CD14-positive monocyte (primary cell): ENCODE results near the gene GIGYF1. TPM values are rescaled to one million over a fixed set of nuclear protein-coding genes. Genes with fewer than 3 reads are reported as not detected.

Experiments used
- DNase-seq, 3 donors: peaks; one replicate each; pipeline ENCODE4 v3.0.0-alpha.2; 2011 to 2022
- H2AFZ ChIP-seq: 2 replicates; pipeline ENCODE4 v1.6.0; 2012; ENCODE audit warnings: mild to moderate bottlenecking, low read depth, low read length, inconsistent platforms; ENCODE audit not compliant: insufficient read depth, poor library complexity, severe bottlenecking
- H3K27ac ChIP-seq, 2 donors: 1 replicate in 1 of 2; 2 replicates in 1 of 2; pipeline ENCODE4 v1.5.1; 2012 to 2013; ENCODE audit warnings: low read length in 2 of 2, control low read depth in 1 of 2, inconsistent platforms in 1 of 2, low read depth in 1 of 2, mild to moderate bottlenecking in 1 of 2
- H3K27me3 ChIP-seq, 2 donors: one replicate each; pipeline versions ENCODE4 v1.6.0 to v1.6.1; 2011 to 2013; ENCODE audit warnings: low read length in 2 of 2; ENCODE audit not compliant: control insufficient read depth in 2 of 2, insufficient read depth in 2 of 2
- H3K36me3 ChIP-seq, 2 donors: replicated peaks in 1 of 2; 1 replicate in 1 of 2; 2 replicates in 1 of 2; pipeline versions ENCODE4 v1.5.1 to v1.6.1; 2012 to 2013; ENCODE audit warnings: low read length in 2 of 2, control low read depth in 1 of 2, inconsistent platforms in 1 of 2, mild to moderate bottlenecking in 1 of 2; ENCODE audit not compliant: insufficient read depth in 2 of 2, control insufficient read depth in 1 of 2
- H3K4me1 ChIP-seq, 2 donors: 1 replicate in 1 of 2; 2 replicates in 1 of 2; pipeline versions ENCODE4 v1.5.1 to v1.6.1; 2012 to 2013; ENCODE audit warnings: low read length in 2 of 2, control low read depth in 1 of 2, inconsistent platforms in 1 of 2, mild to moderate bottlenecking in 1 of 2, moderate library complexity in 1 of 2; ENCODE audit not compliant: insufficient read depth in 2 of 2, control insufficient read depth in 1 of 2
- H3K4me2 ChIP-seq: replicated peaks from 2 replicates; pipeline ENCODE3; 2012; ENCODE audit warnings: low read length, moderate library complexity, mild to moderate bottlenecking; ENCODE audit not compliant: poor library complexity, severe bottlenecking; ENCODE audit errors: extremely low read depth
- H3K4me3 ChIP-seq, 3 experiments: fragments of 200-600 bp in 1 of 3; sonication (generic) in 1 of 3; replicated peaks in 1 of 3; 1 replicate in 2 of 3; 2 replicates in 1 of 3; pipeline ENCODE4 v1.5.1; 2011 to 2013; ENCODE audit warnings: low read length in 3 of 3, mild to moderate bottlenecking in 3 of 3, control low read depth in 2 of 3, low read depth in 2 of 3, inconsistent platforms in 1 of 3, moderate library complexity in 1 of 3
- H3K79me2 ChIP-seq: 2 replicates; pipeline ENCODE4 v1.6.0; 2012; ENCODE audit warnings: mild to moderate bottlenecking, control low read depth, inconsistent platforms, low read length, moderate library complexity; ENCODE audit not compliant: insufficient read depth
- H3K9ac ChIP-seq: 2 replicates; pipeline ENCODE4 v1.6.0; 2017; ENCODE audit warnings: low read length, mild to moderate bottlenecking; ENCODE audit not compliant: insufficient read depth, poor library complexity, severe bottlenecking
- H3K9me3 ChIP-seq, 2 donors: replicated peaks in 1 of 2; 1 replicate in 1 of 2; 2 replicates in 1 of 2; pipeline versions ENCODE4 v1.5.1 to v1.6.1; 2012 to 2013; ENCODE audit warnings: low read length in 2 of 2, control low read depth in 1 of 2; ENCODE audit not compliant: control insufficient read depth in 1 of 2, insufficient read depth in 1 of 2
- H4K20me1 ChIP-seq: 2 replicates; pipeline ENCODE4 v1.6.0; 2012; ENCODE audit warnings: mild to moderate bottlenecking, low read length, control low read depth, moderate library complexity; ENCODE audit not compliant: insufficient read depth
- H3K27ac Mint-ChIP-seq, 7 donors: one replicate each; pipeline ENCODE4 v1.8.0; 2020; ENCODE audit warnings: mild to moderate bottlenecking in 7 of 7, mixed read lengths in 7 of 7, moderate library complexity in 6 of 7, inconsistent platforms in 2 of 7
- H3K27me3 Mint-ChIP-seq, 3 donors: one replicate each; pipeline ENCODE4 v1.8.0; 2021 to 2022; ENCODE audit warnings: low read depth in 3 of 3, mild to moderate bottlenecking in 3 of 3, mixed read lengths in 3 of 3, moderate library complexity in 3 of 3, inconsistent platforms in 1 of 3
- H3K36me3 Mint-ChIP-seq, 2 donors: one replicate each; pipeline ENCODE4 v1.8.0; 2020; ENCODE audit warnings: mixed read lengths in 2 of 2, inconsistent platforms in 1 of 2, mild to moderate bottlenecking in 1 of 2
- H3K4me1 Mint-ChIP-seq: one replicate; pipeline ENCODE4 v1.8.0; 2020; ENCODE audit warnings: mild to moderate bottlenecking, mixed read lengths
- H3K4me3 Mint-ChIP-seq, 2 donors: one replicate each; pipeline ENCODE4 v1.8.0; 2020; ENCODE audit warnings: mild to moderate bottlenecking in 2 of 2, mixed read lengths in 2 of 2, moderate library complexity in 1 of 2
- H3K9me3 Mint-ChIP-seq, 7 donors: one replicate each; pipeline ENCODE4 v1.8.0; 2020 to 2022; ENCODE audit warnings: mixed read lengths in 7 of 7, mild to moderate bottlenecking in 6 of 7, moderate library complexity in 6 of 7, inconsistent platforms in 2 of 7
- CTCF ChIP-seq: fragments of 200-600 bp; IDR thresholded peaks from one replicate; pipeline ENCODE4 v1.8.0; 2022; ENCODE audit warnings: antibody characterized with exemption, mild to moderate bottlenecking
- WGBS: methylation state at CpG from one replicate; pipeline ENCODE4 v1.1.5; 2013; ENCODE audit warnings: missing lambda C conversion rate; ENCODE audit not compliant: insufficient coverage; 5-methylcytosine and 5-hydroxymethylcytosine counted together
- intact Hi-C, 2 donors: fragments of 100-400 bp; cut with micrococcal nuclease; formaldehyde crosslinking; loops; one replicate each; pipeline versions ENCODE4 v1.15.0 to v1.15.1; 2023
- polyA plus RNA-seq, 3 donors: library from polyadenylated mRNA; depleted of rRNA in 1 of 3; unstranded in 2 of 3; stranded (reverse) in 1 of 3; fragments of 300-500 nt in 2 of 3; fragments of >200 nt in 1 of 3; fragmentation: Illumina TruSeq in 2 of 3; gene quantifications; 1 replicate in 2 of 3; 2 replicates in 1 of 3; pipeline ENCODE4 v1.2.3, GENCODE V29; 2012 to 2021

GIGYF1 gene
- polyA plus RNA-seq, 3 donors, result 0.30 to 30.6 (median 0.34) TPM

DNA sequence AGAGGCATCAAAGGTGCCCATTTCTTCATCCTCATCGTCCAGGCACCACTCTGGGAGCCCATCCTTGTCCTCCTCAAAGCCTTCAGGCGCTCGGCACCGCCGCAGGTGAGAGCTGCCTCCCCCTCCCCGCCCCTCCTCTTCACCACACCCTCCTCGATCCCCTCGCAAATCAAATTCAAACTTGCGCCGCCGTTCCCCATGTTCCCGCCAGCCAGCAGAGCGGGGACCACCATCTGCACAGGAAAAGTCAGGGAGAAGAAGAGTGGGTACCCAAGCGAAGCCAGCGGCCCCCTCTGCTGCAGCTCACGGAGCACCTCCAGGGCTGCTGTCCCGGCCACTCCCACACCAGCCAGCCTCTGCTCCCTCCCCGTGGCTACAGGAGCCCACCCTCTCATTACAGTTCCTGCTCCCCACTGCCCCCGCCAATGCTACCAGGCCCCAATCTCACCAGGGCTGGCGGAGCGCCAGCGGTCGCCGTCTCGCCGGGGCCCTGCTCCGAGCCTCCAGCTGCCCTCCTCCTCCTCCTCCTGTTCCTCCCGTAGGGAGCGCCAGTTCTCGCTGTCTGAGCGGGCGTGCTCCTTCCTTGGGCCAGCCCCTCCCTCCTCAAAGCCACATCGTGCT lies 7.7 kb downstream of the GIGYF1 start:
- Histone ChIP-seq H3K79me2 (peaks cover 37% of the 10 kb centered on the region), H4K20me1 (peaks cover 100% of the 10 kb centered on the region), H3K4me2 (no peak overlapping the region), H3K4me1 (peaks cover 1 to 5% of the 10 kb centered on the region in 2 donors), H2AFZ (no peak overlapping the region), H3K4me3 (no peak overlapping the region), H3K36me3 (peaks cover 74 to 89% of the 10 kb centered on the region in 2 donors), H3K9ac (no peak overlapping the region), H3K27ac (no peak overlapping the region), H3K9me3 (no peaks in the 10 kb centered on the region), H3K27me3 (no peaks in the 10 kb centered on the region)
- no peak for TF ChIP-seq CTCF
- Mint-ChIP-seq H3K4me1 (peaks cover 3% of the 10 kb centered on the region), H3K36me3 (peaks cover 44 to 76% of the 10 kb centered on the region in 2 donors), H3K9me3 (peaks cover 0 to 1% (median 0%) of the 10 kb centered on the region in 7 donors), H3K4me3 (no peak overlapping the region), H3K27me3 (no peaks in the 10 kb centered on the region), H3K27ac (no peak overlapping the region)
- intact Hi-C loops, result no loop called here
- DNase-seq, result no peak
- WGBS, result 91% methylated on average over 14 of the region's 33 CpGs

GRCh38 chr7:100685631-100686145 lies 8.4 kb downstream of the GIGYF1 start:
- peaks cover 30% of the 10 kb centered on the region for H3K79me2 ChIP-seq
- peaks cover 0 to 1% (median 0%) of the 10 kb centered on the region in 7 donors for H3K9me3 Mint-ChIP-seq
- H2AFZ ChIP-seq, result no peak overlapping the region
- TF ChIP-seq CTCF, result no peak
- 90% methylated on average over 11 of the region's 17 CpGs for WGBS
- peaks cover 2% of the 10 kb centered on the region for H3K4me1 Mint-ChIP-seq
- H3K4me2 ChIP-seq, result no peak overlapping the region
- no peak overlapping the region for H3K4me3 ChIP-seq
- intact Hi-C loops, result no loop called here
- H3K9me3 ChIP-seq, result no peaks in the 10 kb centered on the region
- H3K27me3 ChIP-seq, result no peaks in the 10 kb centered on the region
- H3K4me1 ChIP-seq, result peaks cover 2 to 4% of the 10 kb centered on the region in 2 donors
- H3K27ac Mint-ChIP-seq, result no peak overlapping the region
- no peak overlapping the region for H3K4me3 Mint-ChIP-seq
- H3K36me3 ChIP-seq, result peaks cover 78 to 91% of the 10 kb centered on the region in 2 donors
- H3K27ac ChIP-seq, result no peak overlapping the region
- H3K9ac ChIP-seq, result no peak overlapping the region
- no peak for DNase-seq
- H3K27me3 Mint-ChIP-seq, result no peaks in the 10 kb centered on the region
- peaks cover 99% of the 10 kb centered on the region for H4K20me1 ChIP-seq
- peaks cover 44 to 78% of the 10 kb centered on the region in 2 donors for H3K36me3 Mint-ChIP-seq
